ENCODE data around the gene C10orf90. TPM values are rescaled to one million over a fixed set of nuclear protein-coding genes. Genes with fewer than 3 reads are reported as not detected.

The C10orf90 gene
- total and polyA plus RNA-seq, 12 donors = 0.04 to 0.36 TPM; not detected in 10

DNA sequence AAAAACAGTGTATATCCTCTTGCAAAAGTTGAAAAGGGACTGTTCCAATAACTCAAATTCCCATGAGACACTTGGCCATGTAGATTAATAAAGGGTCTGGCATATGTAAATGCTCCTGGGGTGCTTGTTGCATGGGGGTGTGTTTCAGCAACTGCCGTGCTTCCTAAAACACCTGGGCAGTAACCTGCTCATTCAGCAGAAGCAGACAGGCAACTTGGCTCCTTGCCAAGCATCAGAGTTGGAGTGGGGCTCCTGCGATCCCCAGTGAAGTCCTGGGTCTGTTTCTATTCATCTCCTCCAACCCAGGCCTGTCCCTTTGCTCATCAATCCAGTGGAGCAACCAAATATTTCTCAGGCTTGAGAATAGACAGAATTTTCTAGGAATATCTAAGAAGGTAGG is 240.0 kb downstream of the C10orf90 start:
- H3K27ac ChIP-seq = no peak overlapping the region
- peaks cover 0 to 45% (median 7%) of the 10 kb centered on the region in 7 donors for H3K27me3 ChIP-seq
- WGBS, 2 donors = 72 to 75% methylated on average over 2 of the region's 2 CpGs
- H3K9me3 ChIP-seq = no peaks in the 10 kb centered on the region
- ATAC-seq (no peak), DNase-seq (no peak)
- peaks cover 0 to 11% (median 0%) of the 10 kb centered on the region in 9 donors for H3K4me1 ChIP-seq
- TF ChIP-seq, protein P1, sequence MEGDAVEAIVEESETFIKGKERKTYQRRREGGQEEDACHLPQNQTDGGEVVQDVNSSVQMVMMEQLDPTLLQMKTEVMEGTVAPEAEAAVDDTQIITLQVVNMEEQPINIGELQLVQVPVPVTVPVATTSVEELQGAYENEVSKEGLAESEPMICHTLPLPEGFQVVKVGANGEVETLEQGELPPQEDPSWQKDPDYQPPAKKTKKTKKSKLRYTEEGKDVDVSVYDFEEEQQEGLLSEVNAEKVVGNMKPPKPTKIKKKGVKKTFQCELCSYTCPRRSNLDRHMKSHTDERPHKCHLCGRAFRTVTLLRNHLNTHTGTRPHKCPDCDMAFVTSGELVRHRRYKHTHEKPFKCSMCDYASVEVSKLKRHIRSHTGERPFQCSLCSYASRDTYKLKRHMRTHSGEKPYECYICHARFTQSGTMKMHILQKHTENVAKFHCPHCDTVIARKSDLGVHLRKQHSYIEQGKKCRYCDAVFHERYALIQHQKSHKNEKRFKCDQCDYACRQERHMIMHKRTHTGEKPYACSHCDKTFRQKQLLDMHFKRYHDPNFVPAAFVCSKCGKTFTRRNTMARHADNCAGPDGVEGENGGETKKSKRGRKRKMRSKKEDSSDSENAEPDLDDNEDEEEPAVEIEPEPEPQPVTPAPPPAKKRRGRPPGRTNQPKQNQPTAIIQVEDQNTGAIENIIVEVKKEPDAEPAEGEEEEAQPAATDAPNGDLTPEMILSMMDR (IDR thresholded peaks at IDR 0.05) = no peak
- H3K36me3 ChIP-seq = no peaks in the 10 kb centered on the region
- H3K4me3 ChIP-seq = no peak overlapping the region
- intact Hi-C loops (cut with DNase I) = no loop called here

DNA sequence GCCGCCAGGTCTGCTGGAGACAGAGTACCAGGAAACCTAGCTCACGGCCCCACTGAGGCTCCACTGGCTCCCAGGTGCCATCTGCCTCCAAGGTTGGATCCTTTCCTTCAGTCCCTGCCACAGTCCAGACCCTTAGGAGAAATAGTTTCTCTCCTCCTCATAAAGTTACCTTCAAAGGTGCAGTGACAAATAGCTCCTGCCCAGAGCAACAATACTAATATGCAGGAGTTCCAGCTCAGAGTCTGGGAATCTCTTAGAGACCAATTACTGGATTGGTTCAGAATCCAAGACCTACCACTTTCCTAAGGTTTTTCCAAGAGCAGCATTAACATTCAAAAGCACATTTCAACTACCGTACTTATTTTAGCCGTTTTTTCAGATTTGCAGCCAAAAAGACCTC is 241.2 kb downstream of the C10orf90 start:
- H3K27me3 ChIP-seq = peaks cover 0 to 33% (median 7%) of the 10 kb centered on the region in 7 donors
- DNase-seq = no peak
- H3K4me1 ChIP-seq = peaks cover 0 to 19% (median 0%) of the 10 kb centered on the region in 9 donors
- ATAC-seq = no peak
- H3K36me3 ChIP-seq = no peaks in the 10 kb centered on the region
- no peak overlapping the region for H3K27ac ChIP-seq
- 78 to 88% methylated on average over 4 of the region's 4 CpGs for WGBS, 2 donors
- intact Hi-C loops (cut with DNase I) = no loop called here
- no peak overlapping the region for H3K4me3 ChIP-seq
- TF ChIP-seq, protein P1 (IDR thresholded peaks at IDR 0.05) = no peak
- peaks cover 0 to 5% (median 0%) of the 10 kb centered on the region in 11 donors for H3K9me3 ChIP-seq

DNA sequence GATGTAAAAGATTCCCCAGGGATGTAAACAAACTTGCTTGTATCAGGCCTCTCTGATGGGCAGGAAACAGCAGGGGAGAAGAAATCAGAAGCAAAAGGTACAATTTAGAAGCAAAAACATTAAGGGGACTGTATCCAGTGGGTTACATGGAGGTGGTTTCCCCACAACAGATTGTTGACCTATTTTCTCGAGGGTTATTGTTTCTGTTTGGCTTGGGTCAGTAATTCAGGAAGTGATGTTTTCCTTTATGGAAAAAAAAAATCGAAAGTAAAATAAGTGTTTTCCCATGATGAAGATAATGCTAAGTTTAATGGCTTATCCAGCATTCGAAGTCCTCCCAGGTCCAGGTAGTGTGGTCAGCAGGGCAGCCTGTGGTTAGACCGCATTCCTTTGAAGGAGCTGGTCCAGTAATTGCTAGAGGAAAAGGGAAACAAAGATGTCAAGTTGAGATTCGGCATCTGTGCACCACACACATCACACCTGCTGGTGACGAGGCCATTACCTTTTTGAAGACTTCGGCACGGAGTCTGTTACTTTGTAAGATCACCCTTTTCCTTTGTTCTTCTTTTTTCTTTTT is 244.9 kb downstream of the C10orf90 start:
- intact Hi-C loops (cut with DNase I) = no loop called here
- peak in 6 of 8 donors; percentile 16 to 77 (median 60) for ATAC-seq
- DNase-seq = no peak
- Histone ChIP-seq H3K9me3 (peaks cover 0 to 16% (median 11%) of the 10 kb centered on the region in 11 donors), H3K4me1 (peaks cover 0 to 31% (median 0%) of the 10 kb centered on the region in 9 donors), H3K27me3 (peaks cover 0 to 29% (median 7%) of the 10 kb centered on the region in 7 donors), H3K4me3 (peak overlapping the region in 4 of 10 donors; percentile 11 to 32 (median 17)), H3K27ac (peak overlapping the region in 2 of 10 donors; percentile 6 to 24), H3K36me3 (no peaks in the 10 kb centered on the region)
- TF ChIP-seq, protein P1 (IDR thresholded peaks at IDR 0.05) = no peak
- WGBS, 2 donors = 39 to 48% methylated on average over 8 of the region's 8 CpGs

DNA sequence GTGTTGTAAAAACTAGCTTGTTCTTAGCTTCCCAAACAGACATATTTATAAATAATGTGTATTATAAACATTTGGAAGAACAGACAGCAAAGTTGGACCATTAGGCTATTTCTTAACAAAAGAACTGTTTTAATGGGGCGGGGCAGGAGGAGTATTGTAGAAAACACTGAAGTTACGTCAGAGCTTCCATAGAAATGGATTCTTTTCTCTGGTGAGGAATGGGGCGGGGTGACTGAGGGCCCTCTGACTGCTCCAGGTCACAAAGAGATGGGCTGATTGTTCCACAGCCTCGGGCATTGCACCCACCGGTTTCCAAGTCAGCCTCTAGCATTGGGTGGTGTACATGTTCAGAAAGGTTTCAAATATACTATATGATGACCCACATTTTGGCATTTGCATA is 245.5 kb downstream of the C10orf90 start:
- Histone ChIP-seq H3K4me3 (no peak overlapping the region), H3K9me3 (peaks cover 0 to 16% (median 11%) of the 10 kb centered on the region in 11 donors), H3K27ac (no peak overlapping the region), H3K27me3 (peaks cover 0 to 27% (median 7%) of the 10 kb centered on the region in 7 donors), H3K36me3 (no peaks in the 10 kb centered on the region), H3K4me1 (peaks cover 0 to 31% (median 0%) of the 10 kb centered on the region in 9 donors)
- WGBS, 2 donors = 73 to 85% methylated on average over 5 of the region's 5 CpGs
- TF ChIP-seq, protein P1 (IDR thresholded peaks at IDR 0.05) = no peak
- intact Hi-C loops (cut with DNase I) = no loop called here
- peak in 1 of 8 donors; percentile 32 for ATAC-seq
- DNase-seq = no peak

All from heart right ventricle (tissue), 16 donors.